HuH-7 (cell line): ENCODE results near the gene B3GALNT2.
A peak's percentile ranks its signal among the peaks of the same experiment; 100 is the strongest.
"Not testable (repeated sequence)": the region's sequence is repeated elsewhere in the genome, so short reads cannot be mapped to it uniquely, and the experiment has no call there.

Source experiments
- DNase-seq: peaks from one replicate; pipeline ENCODE4 v3.0.0; 2011; ENCODE audit warnings: low spot score

B3GALNT2 gene

GRCh38 chr1:235503403-235504121 lies 690 bp downstream of the B3GALNT2 start:
- peak; percentile 35 for DNase-seq

- DNase-seq, result peak; percentile 34
These were observed 1.4 kb downstream of the B3GALNT2 start for GRCh38 chr1:235502601-235503402.

GRCh38 chr1:235500971-235501540 lies 3.2 kb downstream of the B3GALNT2 start:
- no peak for DNase-seq

- no peak for DNase-seq
These were observed 8.7 kb downstream of the B3GALNT2 start for GRCh38 chr1:235495551-235495950.

- DNase-seq, result no peak
These were observed 9.2 kb downstream of the B3GALNT2 start for GRCh38 chr1:235495030-235495429.

GRCh38 chr1:235494531-235494930 lies 9.7 kb downstream of the B3GALNT2 start:
- no peak for DNase-seq

GRCh38 chr1:235491644-235492043 lies 12.6 kb downstream of the B3GALNT2 start:
- DNase-seq, result no peak

- no peak for DNase-seq
These were observed 17.9 kb downstream of the B3GALNT2 start for GRCh38 chr1:235486321-235486720.

- no peak for DNase-seq
These were observed 18.7 kb downstream of the B3GALNT2 start for GRCh38 chr1:235485558-235485957.

GRCh38 chr1:235483090-235483489 lies 21.2 kb downstream of the B3GALNT2 start:
- no peak for DNase-seq

GRCh38 chr1:235473806-235474205 lies 30.4 kb downstream of the B3GALNT2 start:
- DNase-seq, result no peak

- DNase-seq, result no peak
These were observed 33.4 kb downstream of the B3GALNT2 start for GRCh38 chr1:235470741-235471439.

GRCh38 chr1:235469897-235470296 lies 34.4 kb downstream of the B3GALNT2 start:
- not testable (repeated sequence) for DNase-seq

GRCh38 chr1:235468970-235469369 lies 35.3 kb downstream of the B3GALNT2 start:
- no peak for DNase-seq

GRCh38 chr1:235468004-235468403 lies 36.2 kb downstream of the B3GALNT2 start:
- no peak for DNase-seq

GRCh38 chr1:235465066-235465465 lies 39.2 kb downstream of the B3GALNT2 start:
- DNase-seq, result no peak

GRCh38 chr1:235462832-235463231 lies 41.4 kb downstream of the B3GALNT2 start:
- DNase-seq, result not testable (repeated sequence)

GRCh38 chr1:235461954-235462353 lies 42.3 kb downstream of the B3GALNT2 start:
- DNase-seq, result no peak

GRCh38 chr1:235460770-235461169 lies 43.5 kb downstream of the B3GALNT2 start:
- DNase-seq, result no peak

GRCh38 chr1:235457856-235458255 lies 46.4 kb downstream of the B3GALNT2 start:
- DNase-seq, result not testable (repeated sequence)

- DNase-seq, result no peak
These were observed 48.4 kb downstream of the B3GALNT2 start for GRCh38 chr1:235455823-235456222.

GRCh38 chr1:235455097-235455496 lies 49.2 kb downstream of the B3GALNT2 start:
- DNase-seq, result no peak
